WTC11 (cell line): ENCODE measurements around the gene C17orf107. TPM values are rescaled to one million over a fixed set of nuclear protein-coding genes. Genes with fewer than 3 reads are reported as not detected.

Experiments
- ATAC-seq: fragments of 200-7000 bp; cut with Tn5 transposase; 2 replicates; pipeline ENCODE4 v1.10.0; 2021; ENCODE audit warnings: mild to moderate bottlenecking, moderate library complexity
- CTCF ChIA-PET: fragments of 300-600 bp; sonication (Branson Sonifier 250); formaldehyde crosslinking; loops from one replicate; lab custom pipeline; 2021; ENCODE audit warnings: antibody characterized with exemption; lab: Charles Lee
- POLR2A ChIA-PET: fragments of 350-600 bp; sonication (Branson Sonifier 250); formaldehyde crosslinking; loops from one replicate; lab custom pipeline; 2021; ENCODE audit warnings: antibody characterized with exemption; lab: Charles Lee
- DNase-seq: peaks from one replicate; pipeline ENCODE4 v3.0.0; 2021; ENCODE audit warnings: low spot score
- H3K27ac Mint-ChIP-seq: 2 replicates; pipeline ENCODE4 v1.8.0; 2021; ENCODE audit warnings: mixed read lengths
- H3K27me3 Mint-ChIP-seq: 2 replicates; pipeline ENCODE4 v1.8.0; 2021; ENCODE audit warnings: low read depth, mild to moderate bottlenecking, moderate library complexity, mixed read lengths
- H3K36me3 Mint-ChIP-seq: 2 replicates; pipeline ENCODE4 v1.8.0; 2021; ENCODE audit warnings: mixed read lengths
- H3K4me1 Mint-ChIP-seq: 2 replicates; pipeline ENCODE4 v1.8.0; 2022; ENCODE audit warnings: mixed read lengths
- H3K4me3 Mint-ChIP-seq: 2 replicates; pipeline ENCODE4 v1.8.0; 2021; ENCODE audit warnings: mild to moderate bottlenecking, moderate library complexity, mixed read lengths
- H3K9me3 Mint-ChIP-seq: 2 replicates; pipeline ENCODE4 v1.8.0; 2021; ENCODE audit warnings: mixed read lengths
- ESRRA ChIP-seq: sonication (generic); formaldehyde crosslinking; IDR thresholded peaks from 2 replicates; pipeline ENCODE4 v1.8.1; 2022; ENCODE audit warnings: mild to moderate bottlenecking, missing genetic modification reagents, borderline replicate concordance
- FOXK1 ChIP-seq: sonication (generic); formaldehyde crosslinking; IDR thresholded peaks from 2 replicates; pipeline ENCODE4 v1.8.0; 2022; ENCODE audit warnings: mild to moderate bottlenecking, moderate library complexity, missing genetic modification reagents
- KAT7 ChIP-seq: sonication (generic); formaldehyde crosslinking; IDR thresholded peaks from 2 replicates; pipeline ENCODE4 v1.8.1; 2023; ENCODE audit warnings: missing genetic modification reagents, mild to moderate bottlenecking, borderline replicate concordance
- NR2C2 ChIP-seq: sonication (generic); formaldehyde crosslinking; IDR thresholded peaks from 2 replicates; pipeline ENCODE4 v1.8.0; 2022; ENCODE audit warnings: mild to moderate bottlenecking, missing genetic modification reagents
- ZBTB21 ChIP-seq: sonication (generic); formaldehyde crosslinking; IDR thresholded peaks from 2 replicates; pipeline ENCODE4 v1.8.1; 2023; ENCODE audit warnings: mild to moderate bottlenecking, missing genetic modification reagents, borderline replicate concordance
- ZNF219 ChIP-seq: sonication (generic); formaldehyde crosslinking; IDR thresholded peaks from 2 replicates; pipeline ENCODE4 v1.8.0; 2023; ENCODE audit warnings: missing genetic modification reagents, mild to moderate bottlenecking, borderline replicate concordance
- ZNF263 ChIP-seq: sonication (generic); formaldehyde crosslinking; IDR thresholded peaks from 2 replicates; pipeline ENCODE4 v1.8.1; 2022; ENCODE audit warnings: low read depth, mild to moderate bottlenecking, moderate library complexity, missing genetic modification reagents
- total RNA-seq: library from RNA; stranded (reverse); gene quantifications from 3 replicates; pipeline ENCODE4 v1.2.3, GENCODE V29; 2021
- TF ChIP-seq, protein P1 (sequence below): sonication (generic); formaldehyde crosslinking; IDR thresholded peaks from 2 replicates; pipeline ENCODE4 v1.8.0; 2022; ENCODE audit warnings: mild to moderate bottlenecking, missing genetic modification reagents
- TF ChIP-seq, protein P2 (sequence below): sonication (generic); formaldehyde crosslinking; IDR thresholded peaks from 2 replicates; pipeline ENCODE4 v1.8.1; 2023; ENCODE audit warnings: mild to moderate bottlenecking, missing genetic modification reagents, moderate library complexity
- TF ChIP-seq, protein P3 (sequence below): sonication (generic); formaldehyde crosslinking; IDR thresholded peaks from 2 replicates; pipeline ENCODE4 v1.8.0; 2022; ENCODE audit warnings: mild to moderate bottlenecking, missing genetic modification reagents
- TF ChIP-seq, protein P4 (sequence below): fragments of 250-450 bp; sonication (Bioruptor Pico); IDR thresholded peaks from 2 replicates; pipeline ENCODE4 v1.9.0; 2021; ENCODE audit warnings: mild to moderate bottlenecking, borderline replicate concordance

The C17orf107 gene
- total RNA-seq, 1 experiment from 2014 or later = 8.7 TPM

DNA sequence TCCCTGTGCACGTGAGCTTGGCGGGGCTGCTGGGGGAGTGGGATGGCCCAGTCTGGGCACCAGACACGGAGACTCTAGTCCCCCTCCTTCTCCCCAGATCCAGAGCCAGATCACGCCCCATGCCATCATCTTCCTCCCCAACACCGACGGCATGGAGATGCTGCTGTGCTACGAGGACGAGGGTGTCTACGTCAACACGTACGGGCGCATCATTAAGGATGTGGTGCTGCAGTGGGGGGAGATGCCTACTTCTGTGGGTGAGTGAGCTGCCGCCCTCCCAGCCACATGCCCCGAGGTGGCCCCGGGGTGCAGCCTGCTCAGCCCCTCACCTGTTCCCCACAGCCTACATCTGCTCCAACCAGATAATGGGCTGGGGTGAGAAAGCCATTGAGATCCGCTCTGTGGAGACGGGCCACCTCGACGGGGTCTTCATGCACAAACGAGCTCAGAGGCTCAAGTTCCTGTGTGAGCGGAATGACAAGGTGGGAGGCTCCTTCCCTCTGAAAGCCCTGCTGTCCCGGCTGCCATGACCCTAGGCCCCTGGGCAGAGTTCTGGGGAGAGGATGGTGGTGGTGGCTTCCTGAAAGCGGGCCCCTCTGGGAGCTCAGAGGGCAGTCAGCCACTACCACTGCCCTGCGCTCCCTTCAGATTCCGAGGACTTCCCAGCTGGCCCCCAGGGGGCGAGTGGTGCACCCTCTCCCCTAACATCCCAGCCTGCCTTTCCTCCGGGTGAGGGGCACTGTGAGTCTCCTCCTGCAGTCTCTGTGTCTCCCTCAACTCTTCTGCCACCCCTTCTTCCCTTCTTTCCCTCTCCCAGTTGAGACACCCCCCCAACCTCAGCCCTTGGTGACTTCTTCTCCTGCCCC lies 2.8 kb upstream of the C17orf107 start:
- Mint-ChIP-seq H3K27ac (no peak overlapping the region), H3K27me3 (peaks cover 5% of the 10 kb centered on the region), H3K9me3 (no peaks in the 10 kb centered on the region), H3K4me3 (no peak overlapping the region), H3K36me3 (peaks cover 11% of the 10 kb centered on the region; the same call in 1 of the 2 replicates), H3K4me1 (peaks cover 10% of the 10 kb centered on the region; the same call in 1 of the 2 replicates)
- TF ChIP-seq ZNF219 (CRISPR knock-in tag) (no peak), ZBTB21 (CRISPR knock-in tag) (no peak), KAT7 (CRISPR knock-in tag) (no peak), ESRRA (CRISPR knock-in tag) (peak; percentile 61; the same call in 1 of the 2 replicates)
- TF ChIP-seq, protein P1, sequence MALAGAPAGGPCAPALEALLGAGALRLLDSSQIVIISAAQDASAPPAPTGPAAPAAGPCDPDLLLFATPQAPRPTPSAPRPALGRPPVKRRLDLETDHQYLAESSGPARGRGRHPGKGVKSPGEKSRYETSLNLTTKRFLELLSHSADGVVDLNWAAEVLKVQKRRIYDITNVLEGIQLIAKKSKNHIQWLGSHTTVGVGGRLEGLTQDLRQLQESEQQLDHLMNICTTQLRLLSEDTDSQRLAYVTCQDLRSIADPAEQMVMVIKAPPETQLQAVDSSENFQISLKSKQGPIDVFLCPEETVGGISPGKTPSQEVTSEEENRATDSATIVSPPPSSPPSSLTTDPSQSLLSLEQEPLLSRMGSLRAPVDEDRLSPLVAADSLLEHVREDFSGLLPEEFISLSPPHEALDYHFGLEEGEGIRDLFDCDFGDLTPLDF (CRISPR knock-in tag) = no peak
- POLR2A ChIA-PET = interaction anchor here (0.6 kb wide), 1 partner anchor 70 kb away, joined by 3 read pairs; no protein-coding TSS in a partner anchor
- DNase-seq = no peak
- CTCF ChIA-PET = interaction anchor here (0.8 to 1.5 kb wide), 5 partner anchors 13 to 107 kb away, joined by 3 to 9 read pairs (median 4); partner anchors contain the start of gene SPAG7
- ATAC-seq = no peak

DNA sequence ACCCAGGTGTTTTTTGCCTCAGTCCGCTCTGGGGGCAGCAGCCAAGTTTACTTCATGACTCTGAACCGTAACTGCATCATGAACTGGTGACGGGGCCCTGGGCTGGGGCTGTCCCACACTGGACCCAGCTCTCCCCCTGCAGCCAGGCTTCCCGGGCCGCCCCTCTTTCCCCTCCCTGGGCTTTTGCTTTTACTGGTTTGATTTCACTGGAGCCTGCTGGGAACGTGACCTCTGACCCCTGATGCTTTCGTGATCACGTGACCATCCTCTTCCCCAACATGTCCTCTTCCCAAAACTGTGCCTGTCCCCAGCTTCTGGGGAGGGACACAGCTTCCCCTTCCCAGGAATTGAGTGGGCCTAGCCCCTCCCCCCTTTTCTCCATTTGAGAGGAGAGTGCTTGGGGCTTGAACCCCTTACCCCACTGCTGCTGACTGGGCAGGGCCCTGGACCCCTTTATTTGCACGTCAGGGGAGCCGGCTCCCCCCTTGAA lies 2.1 kb upstream of the C17orf107 start:
- POLR2A ChIA-PET = interaction anchor here (0.6 to 0.7 kb wide), 2 partner anchors 69 to 1363 kb away, joined by 3 to 4 read pairs; no protein-coding TSS in a partner anchor
- no peak for ATAC-seq
- H3K36me3 Mint-ChIP-seq = peaks cover 11% of the 10 kb centered on the region; the same call in 1 of the 2 replicates
- peak; percentile 29; the same call in 1 of the 2 replicates for TF ChIP-seq NR2C2
- TF ChIP-seq, protein P2, sequence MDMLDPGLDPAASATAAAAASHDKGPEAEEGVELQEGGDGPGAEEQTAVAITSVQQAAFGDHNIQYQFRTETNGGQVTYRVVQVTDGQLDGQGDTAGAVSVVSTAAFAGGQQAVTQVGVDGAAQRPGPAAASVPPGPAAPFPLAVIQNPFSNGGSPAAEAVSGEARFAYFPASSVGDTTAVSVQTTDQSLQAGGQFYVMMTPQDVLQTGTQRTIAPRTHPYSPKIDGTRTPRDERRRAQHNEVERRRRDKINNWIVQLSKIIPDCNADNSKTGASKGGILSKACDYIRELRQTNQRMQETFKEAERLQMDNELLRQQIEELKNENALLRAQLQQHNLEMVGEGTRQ (CRISPR knock-in tag) = peak; percentile 66
- TF ChIP-seq FOXK1 (CRISPR knock-in tag) = no peak
- TF ChIP-seq, all 79 proteins: peak for 2
- H3K9me3 Mint-ChIP-seq = no peaks in the 10 kb centered on the region
- CTCF ChIA-PET = interaction anchor here (0.6 to 1.5 kb wide), 4 partner anchors 12 to 108 kb away, joined by 3 to 9 read pairs (median 4); no protein-coding TSS in a partner anchor
- peaks cover 5% of the 10 kb centered on the region for H3K27me3 Mint-ChIP-seq
- DNase-seq = no peak
- H3K4me1 Mint-ChIP-seq = peaks cover 10% of the 10 kb centered on the region; the same call in 1 of the 2 replicates
- H3K4me3 Mint-ChIP-seq = no peak overlapping the region
- H3K27ac Mint-ChIP-seq = no peak overlapping the region

DNA sequence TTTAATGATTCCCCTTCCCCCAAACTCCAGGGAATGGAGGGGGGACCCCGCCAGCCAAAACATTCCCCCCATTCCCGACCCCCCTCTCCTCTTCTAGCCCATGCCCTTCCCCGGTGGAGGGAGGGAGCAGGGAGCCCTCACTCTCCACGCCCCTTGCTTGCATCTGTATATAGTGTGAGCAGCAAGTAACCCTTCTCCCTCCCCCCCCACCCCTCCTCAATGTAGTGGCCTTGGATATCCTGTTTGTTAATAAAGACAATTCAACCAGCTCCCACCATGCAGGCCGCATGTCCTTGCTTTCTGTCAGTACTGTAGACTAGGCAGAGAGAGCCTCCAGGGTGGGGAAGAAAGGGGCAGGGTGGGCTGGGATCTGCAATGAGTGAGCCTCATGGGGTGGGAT lies 1.6 kb upstream of the C17orf107 start:
- peaks cover 5% of the 10 kb centered on the region for H3K27me3 Mint-ChIP-seq
- TF ChIP-seq, protein P3, sequence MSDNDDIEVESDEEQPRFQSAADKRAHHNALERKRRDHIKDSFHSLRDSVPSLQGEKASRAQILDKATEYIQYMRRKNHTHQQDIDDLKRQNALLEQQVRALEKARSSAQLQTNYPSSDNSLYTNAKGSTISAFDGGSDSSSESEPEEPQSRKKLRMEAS (CRISPR knock-in tag) = no peak
- TF ChIP-seq ZNF219 (CRISPR knock-in tag) (no peak), ZNF263 (no peak)
- TF ChIP-seq, protein P4, sequence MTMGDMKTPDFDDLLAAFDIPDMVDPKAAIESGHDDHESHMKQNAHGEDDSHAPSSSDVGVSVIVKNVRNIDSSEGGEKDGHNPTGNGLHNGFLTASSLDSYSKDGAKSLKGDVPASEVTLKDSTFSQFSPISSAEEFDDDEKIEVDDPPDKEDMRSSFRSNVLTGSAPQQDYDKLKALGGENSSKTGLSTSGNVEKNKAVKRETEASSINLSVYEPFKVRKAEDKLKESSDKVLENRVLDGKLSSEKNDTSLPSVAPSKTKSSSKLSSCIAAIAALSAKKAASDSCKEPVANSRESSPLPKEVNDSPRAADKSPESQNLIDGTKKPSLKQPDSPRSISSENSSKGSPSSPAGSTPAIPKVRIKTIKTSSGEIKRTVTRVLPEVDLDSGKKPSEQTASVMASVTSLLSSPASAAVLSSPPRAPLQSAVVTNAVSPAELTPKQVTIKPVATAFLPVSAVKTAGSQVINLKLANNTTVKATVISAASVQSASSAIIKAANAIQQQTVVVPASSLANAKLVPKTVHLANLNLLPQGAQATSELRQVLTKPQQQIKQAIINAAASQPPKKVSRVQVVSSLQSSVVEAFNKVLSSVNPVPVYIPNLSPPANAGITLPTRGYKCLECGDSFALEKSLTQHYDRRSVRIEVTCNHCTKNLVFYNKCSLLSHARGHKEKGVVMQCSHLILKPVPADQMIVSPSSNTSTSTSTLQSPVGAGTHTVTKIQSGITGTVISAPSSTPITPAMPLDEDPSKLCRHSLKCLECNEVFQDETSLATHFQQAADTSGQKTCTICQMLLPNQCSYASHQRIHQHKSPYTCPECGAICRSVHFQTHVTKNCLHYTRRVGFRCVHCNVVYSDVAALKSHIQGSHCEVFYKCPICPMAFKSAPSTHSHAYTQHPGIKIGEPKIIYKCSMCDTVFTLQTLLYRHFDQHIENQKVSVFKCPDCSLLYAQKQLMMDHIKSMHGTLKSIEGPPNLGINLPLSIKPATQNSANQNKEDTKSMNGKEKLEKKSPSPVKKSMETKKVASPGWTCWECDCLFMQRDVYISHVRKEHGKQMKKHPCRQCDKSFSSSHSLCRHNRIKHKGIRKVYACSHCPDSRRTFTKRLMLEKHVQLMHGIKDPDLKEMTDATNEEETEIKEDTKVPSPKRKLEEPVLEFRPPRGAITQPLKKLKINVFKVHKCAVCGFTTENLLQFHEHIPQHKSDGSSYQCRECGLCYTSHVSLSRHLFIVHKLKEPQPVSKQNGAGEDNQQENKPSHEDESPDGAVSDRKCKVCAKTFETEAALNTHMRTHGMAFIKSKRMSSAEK (CRISPR knock-in tag) = no peak

More for the DNA sequence above, 1.6 kb upstream of the C17orf107 start:
- DNase-seq (no peak), ATAC-seq (no peak)
- ChIA-PET CTCF (interaction anchor here (0.6 kb wide), 1 partner anchor 89 kb away, joined by 3 read pairs; no protein-coding TSS in a partner anchor), POLR2A (interaction anchor here (0.7 kb wide), 1 partner anchor 1363 kb away, joined by 4 read pairs; no protein-coding TSS in a partner anchor)
- Mint-ChIP-seq H3K36me3 (peaks cover 9% of the 10 kb centered on the region; the same call in 1 of the 2 replicates), H3K27ac (no peak overlapping the region), H3K4me3 (no peak overlapping the region), H3K9me3 (no peaks in the 10 kb centered on the region), H3K4me1 (peaks cover 10% of the 10 kb centered on the region; the same call in 1 of the 2 replicates)
